Measurements from ENCODE around the gene ARL8A.

DNA sequence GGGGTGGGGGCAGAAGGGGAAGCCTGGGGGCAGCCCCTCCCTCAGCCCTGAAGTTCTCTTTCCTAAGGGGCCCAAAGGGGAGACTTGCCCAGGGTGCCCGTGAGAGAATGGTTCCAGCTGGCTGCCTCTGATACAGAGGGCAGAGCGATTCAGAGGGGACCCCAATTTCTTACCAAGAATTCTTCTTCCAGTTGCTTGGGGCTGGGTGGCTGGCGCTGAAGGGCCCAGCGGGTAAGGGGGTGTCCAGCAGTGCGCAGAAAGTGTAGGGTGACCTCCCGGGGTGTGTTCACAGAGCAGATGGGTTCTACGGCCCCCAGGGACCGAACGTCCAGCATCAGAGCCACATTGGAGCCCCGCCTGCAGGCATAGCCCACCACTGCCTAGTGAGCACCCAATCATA, 13.4 kb upstream of the ARL8A start:
- TF ChIP-seq, protein P1, sequence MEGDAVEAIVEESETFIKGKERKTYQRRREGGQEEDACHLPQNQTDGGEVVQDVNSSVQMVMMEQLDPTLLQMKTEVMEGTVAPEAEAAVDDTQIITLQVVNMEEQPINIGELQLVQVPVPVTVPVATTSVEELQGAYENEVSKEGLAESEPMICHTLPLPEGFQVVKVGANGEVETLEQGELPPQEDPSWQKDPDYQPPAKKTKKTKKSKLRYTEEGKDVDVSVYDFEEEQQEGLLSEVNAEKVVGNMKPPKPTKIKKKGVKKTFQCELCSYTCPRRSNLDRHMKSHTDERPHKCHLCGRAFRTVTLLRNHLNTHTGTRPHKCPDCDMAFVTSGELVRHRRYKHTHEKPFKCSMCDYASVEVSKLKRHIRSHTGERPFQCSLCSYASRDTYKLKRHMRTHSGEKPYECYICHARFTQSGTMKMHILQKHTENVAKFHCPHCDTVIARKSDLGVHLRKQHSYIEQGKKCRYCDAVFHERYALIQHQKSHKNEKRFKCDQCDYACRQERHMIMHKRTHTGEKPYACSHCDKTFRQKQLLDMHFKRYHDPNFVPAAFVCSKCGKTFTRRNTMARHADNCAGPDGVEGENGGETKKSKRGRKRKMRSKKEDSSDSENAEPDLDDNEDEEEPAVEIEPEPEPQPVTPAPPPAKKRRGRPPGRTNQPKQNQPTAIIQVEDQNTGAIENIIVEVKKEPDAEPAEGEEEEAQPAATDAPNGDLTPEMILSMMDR (IDR thresholded peaks at IDR 0.05), result no peak
- TF ChIP-seq POLR2A (IDR thresholded peaks at IDR 0.05), result no peak

Measured in right lobe of liver (tissue), 4 donors.